GM12875 (cell line): ENCODE data around the gene HOXB4.

Experiments
- H3K4me3 ChIP-seq: one replicate; pipeline ENCODE4 v1.5.1; 2011; ENCODE audit warnings: low read depth, low read length, control low read depth
- CTCF ChIP-seq: IDR thresholded peaks from 2 replicates; pipeline ENCODE4 v1.5.1; 2011; ENCODE audit warnings: low read depth, mild to moderate bottlenecking, control low read depth, inconsistent platforms, low read length, moderate library complexity, borderline replicate concordance; ENCODE audit not compliant: insufficient read depth

Gene HOXB4

DNA sequence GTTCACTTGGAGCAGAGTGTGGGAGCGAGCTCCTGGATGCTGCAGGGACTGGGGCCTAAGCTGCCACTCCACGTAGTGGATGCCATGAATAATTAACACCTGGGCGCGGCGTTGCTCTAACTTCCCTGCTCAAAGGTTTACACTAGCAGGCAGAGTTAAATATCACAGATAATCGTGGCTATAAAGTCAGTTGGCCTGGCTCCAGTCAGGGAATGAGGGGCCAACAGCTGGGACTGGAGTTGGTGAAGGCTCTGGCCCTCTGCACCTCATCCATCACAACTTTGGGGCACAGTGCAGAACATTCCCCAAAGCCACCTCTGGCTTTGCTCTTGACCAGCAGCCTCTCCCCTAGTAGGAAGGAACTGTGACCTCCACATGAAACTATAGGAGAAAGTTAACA lies 10.9 kb downstream of the HOXB4 start:
- H3K4me3 ChIP-seq, result no peak overlapping the region
- TF ChIP-seq CTCF, result no peak

- no peak overlapping the region for H3K4me3 ChIP-seq
These were observed 11.4 kb downstream of the HOXB4 start for GRCh38 chr17:48566717-48567116.

GRCh38 chr17:48565925-48566710 lies 12.0 kb downstream of the HOXB4 start:
- H3K4me3 ChIP-seq, result no peak overlapping the region
- no peak for TF ChIP-seq CTCF

More at GRCh38 chr17:48566717-48567116, 11.4 kb downstream of the HOXB4 start:
- TF ChIP-seq CTCF, result no peak

GRCh38 chr17:48565022-48565554 lies 13.1 kb downstream of the HOXB4 start:
- no peak for TF ChIP-seq CTCF
- no peak overlapping the region for H3K4me3 ChIP-seq

DNA sequence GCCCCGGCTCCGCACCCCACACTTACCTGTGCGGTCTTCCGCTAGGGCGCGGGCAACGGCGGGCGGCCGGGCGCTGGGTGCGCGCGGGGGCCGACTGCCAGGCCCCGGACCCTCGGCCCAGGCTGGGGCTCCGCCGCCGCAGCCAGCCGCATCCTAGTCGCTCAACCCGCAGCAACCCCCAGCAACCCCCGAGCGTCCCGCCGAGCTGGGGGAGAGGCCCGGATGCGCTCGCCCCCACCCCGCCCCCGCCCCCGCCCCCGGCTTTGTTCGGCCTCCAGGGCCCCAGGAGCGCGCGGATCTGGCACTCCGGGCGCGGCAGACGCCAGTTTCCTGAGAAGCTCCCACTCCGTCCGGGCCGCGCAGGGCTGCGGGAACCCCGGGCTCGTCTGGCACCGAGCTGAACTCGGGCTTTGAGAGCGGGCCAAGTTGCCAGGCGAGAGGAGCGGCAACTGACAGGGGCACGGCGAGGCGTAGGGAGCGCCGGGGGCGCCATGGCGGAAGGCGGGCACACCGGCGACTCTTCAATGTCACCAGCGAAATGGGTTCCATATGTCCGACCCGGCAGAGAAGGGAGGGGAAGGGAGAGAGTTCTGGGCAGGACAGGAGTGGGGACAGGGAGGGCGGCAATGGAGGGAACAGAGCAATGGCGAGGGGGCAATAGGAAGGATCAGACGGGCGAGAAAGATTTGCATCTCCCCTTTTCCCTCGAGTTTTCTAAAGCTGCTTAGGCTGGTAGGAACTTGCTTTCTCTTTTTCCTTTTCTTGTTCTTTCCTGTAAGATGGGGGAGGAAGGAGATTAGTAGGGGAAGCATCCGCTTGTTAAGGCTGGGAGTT lies 13.7 kb downstream of the HOXB4 start:
- no peak for TF ChIP-seq CTCF
- H3K4me3 ChIP-seq, result no peak overlapping the region

GRCh38 chr17:48563867-48564187 lies 14.3 kb downstream of the HOXB4 start:
- H3K4me3 ChIP-seq, result no peak overlapping the region
- no peak for TF ChIP-seq CTCF
